H1 (cell line): ENCODE data around the gene OR2H2. TPM values are rescaled to one million over a fixed set of nuclear protein-coding genes. Genes with fewer than 3 reads are reported as not detected.

ENCODE experiments used
- CTCF ChIA-PET: fragments of 300-600 bp; sonication (Branson Sonifier 250); formaldehyde crosslinking; loops from one replicate; lab custom pipeline; 2021; ENCODE audit not compliant: partially characterized antibody; lab: Charles Lee
- POLR2A ChIA-PET: fragments of 300-600 bp; sonication (Branson Sonifier 250); formaldehyde crosslinking; loops from one replicate; lab custom pipeline; 2021; ENCODE audit warnings: inconsistent platforms; ENCODE audit not compliant: partially characterized antibody; lab: Charles Lee
- DNase-seq, 2 experiments: peaks; one replicate each; pipeline versions ENCODE4 v3.0.0 to v3.0.0-alpha.2; 2010 to 2022; ENCODE audit warnings: low spot score in 2 of 2, low read depth in 1 of 2, mixed read lengths in 1 of 2
- FAIRE-seq: peaks from 2 replicates; lab custom pipeline; 2011; peaks lifted over from hg19 to GRCh38; lab: Jason Lieb, UNC
- H2AFZ ChIP-seq: 2 replicates; pipeline ENCODE4 v1.8.1; 2012; ENCODE audit warnings: low read length, inconsistent platforms
- H2AK5ac ChIP-seq: 2 replicates; pipeline ENCODE4 v1.6.1; 2013; ENCODE audit warnings: low read depth, low read length
- H2BK120ac ChIP-seq: replicated peaks from 2 replicates; pipeline ENCODE3; 2013; ENCODE audit warnings: low read depth, low read length, inconsistent platforms
- H2BK12ac ChIP-seq: 2 replicates; pipeline ENCODE4 v1.6.1; 2013; ENCODE audit warnings: low read depth, low read length
- H2BK15ac ChIP-seq: 2 replicates; pipeline ENCODE4 v1.6.1; 2013; ENCODE audit warnings: low read length
- H2BK20ac ChIP-seq: 2 replicates; pipeline ENCODE4 v1.6.1; 2013; ENCODE audit warnings: low read length
- H2BK5ac ChIP-seq: 2 replicates; pipeline ENCODE4 v1.6.1; 2013; ENCODE audit warnings: low read depth, low read length
- H3K14ac ChIP-seq: 2 replicates; pipeline ENCODE4 v1.6.1; 2013; ENCODE audit warnings: inconsistent platforms; ENCODE audit not compliant: insufficient read length
- H3K18ac ChIP-seq: 2 replicates; pipeline ENCODE4 v1.6.1; 2013; ENCODE audit warnings: low read length; ENCODE audit errors: extremely low read depth
- H3K23ac ChIP-seq: 2 replicates; pipeline ENCODE4 v1.6.1; 2013; ENCODE audit warnings: inconsistent platforms; ENCODE audit not compliant: insufficient read length
- H3K23me2 ChIP-seq: 2 replicates; pipeline ENCODE4 v1.6.1; 2013; ENCODE audit warnings: low read depth, low read length
- H3K27ac ChIP-seq: 2 replicates; pipeline ENCODE4 v1.6.1; 2011; ENCODE audit warnings: low read depth, low read length, inconsistent platforms
- H3K27me3 ChIP-seq, 4 experiments: replicated peaks in 1 of 4; 1 replicate in 1 of 4; 2 replicates in 3 of 4; pipeline versions ENCODE4 v1.6.1 to v1.8.1; 2011 to 2013; ENCODE audit warnings: low read length in 3 of 4, mild to moderate bottlenecking in 3 of 4, inconsistent platforms in 2 of 4, mixed read lengths in 2 of 4, moderate library complexity in 1 of 4; ENCODE audit not compliant: control insufficient read depth in 3 of 4, insufficient read depth in 3 of 4; ENCODE audit errors: extremely low read depth in 1 of 4
- H3K36me3 ChIP-seq, 4 experiments: 2 replicates each; pipeline versions ENCODE4 v1.6.1 to v1.8.1; 2011 to 2013; ENCODE audit warnings: mild to moderate bottlenecking in 4 of 4, low read length in 3 of 4, moderate library complexity in 2 of 4, control low read depth in 1 of 4, inconsistent platforms in 1 of 4; ENCODE audit not compliant: insufficient read depth in 4 of 4, control insufficient read depth in 2 of 4
- H3K4ac ChIP-seq: replicated peaks from 2 replicates; pipeline ENCODE3; 2013; ENCODE audit warnings: low read length, low read depth, mixed read lengths, inconsistent platforms; ENCODE audit not compliant: insufficient read length
- H3K4me1 ChIP-seq, 4 experiments: replicated peaks in 1 of 4; 1 replicate in 1 of 4; 2 replicates in 3 of 4; pipeline versions ENCODE4 v1.6.1 to v1.8.1; 2011 to 2013; ENCODE audit warnings: low read length in 3 of 4, inconsistent platforms in 2 of 4, mixed read lengths in 1 of 4; ENCODE audit not compliant: insufficient read depth in 4 of 4, control insufficient read depth in 3 of 4
- H3K4me2 ChIP-seq, 2 experiments: 2 replicates each; pipeline versions ENCODE4 v1.6.1 to v1.8.1; 2011 to 2013; ENCODE audit warnings: low read depth in 2 of 2, low read length in 2 of 2, control low read depth in 1 of 2, inconsistent platforms in 1 of 2, mild to moderate bottlenecking in 1 of 2; ENCODE audit not compliant: insufficient read depth in 1 of 2
- H3K4me3 ChIP-seq, 4 experiments: fragments of 200-600, 300-600 bp in 1 of 4; sonication (generic), shearing (Covaris generic), sonication (Bioruptor Twin) in 1 of 4; 2 replicates each; pipeline versions ENCODE4 v1.5.1 to v1.8.1; 2011 to 2016; ENCODE audit warnings: low read length in 4 of 4, low read depth in 3 of 4, control low read depth in 2 of 4, inconsistent platforms in 2 of 4, mild to moderate bottlenecking in 2 of 4, mixed read lengths in 1 of 4, moderate library complexity in 1 of 4; ENCODE audit not compliant: insufficient read depth in 2 of 4; ENCODE audit errors: extremely low read depth in 1 of 4
- H3K56ac ChIP-seq: replicated peaks from 2 replicates; pipeline ENCODE3; 2013; ENCODE audit warnings: low read depth, mild to moderate bottlenecking, mixed read lengths, low read length, inconsistent platforms; ENCODE audit not compliant: insufficient read length
- H3K79me1 ChIP-seq: 2 replicates; pipeline ENCODE4 v1.6.1; 2013; ENCODE audit warnings: low read depth, low read length, control low read depth
- H3K79me2 ChIP-seq, 2 experiments: 2 replicates each; pipeline versions ENCODE4 v1.6.1 to v1.8.1; 2012 to 2013; ENCODE audit warnings: low read length in 2 of 2, mild to moderate bottlenecking in 2 of 2, inconsistent platforms in 1 of 2; ENCODE audit not compliant: insufficient read depth in 2 of 2, control insufficient read depth in 1 of 2
- H3K9ac ChIP-seq, 4 experiments: replicated peaks in 1 of 4; 1 replicate in 1 of 4; 2 replicates in 3 of 4; pipeline versions ENCODE4 v1.6.1 to v1.8.1; 2011 to 2013; ENCODE audit warnings: low read depth in 3 of 4, low read length in 3 of 4, control low read depth in 2 of 4, mild to moderate bottlenecking in 2 of 4, moderate library complexity in 2 of 4, inconsistent platforms in 1 of 4; ENCODE audit errors: extremely low read depth in 1 of 4
- H3K9me3 ChIP-seq, 2 experiments: 2 replicates each; pipeline versions ENCODE4 v1.6.1 to v1.8.1; 2012 to 2013; ENCODE audit warnings: mild to moderate bottlenecking in 2 of 2, moderate library complexity in 2 of 2, control low read depth in 1 of 2, inconsistent platforms in 1 of 2, low read depth in 1 of 2, low read length in 1 of 2, mixed read lengths in 1 of 2; ENCODE audit not compliant: insufficient read depth in 2 of 2
- H4K20me1 ChIP-seq, 2 experiments: replicated peaks in 1 of 2; 2 replicates each; pipeline versions ENCODE3 to v1.8.1; 2011 to 2013; ENCODE audit warnings: inconsistent platforms in 2 of 2, low read length in 2 of 2, mild to moderate bottlenecking in 1 of 2; ENCODE audit not compliant: insufficient read depth in 2 of 2, control insufficient read depth in 1 of 2
- H4K5ac ChIP-seq: 2 replicates; pipeline ENCODE4 v1.6.1; 2013; ENCODE audit warnings: low read length, low read depth, mixed read lengths, inconsistent platforms; ENCODE audit not compliant: insufficient read length
- H4K8ac ChIP-seq: 2 replicates; pipeline ENCODE4 v1.8.0; 2013; ENCODE audit warnings: mild to moderate bottlenecking, moderate library complexity, low read length, inconsistent platforms; ENCODE audit not compliant: insufficient read depth; ENCODE audit errors: extremely low read depth
- H4K91ac ChIP-seq: replicated peaks from 2 replicates; pipeline ENCODE3; 2013; ENCODE audit warnings: low read length, mixed read lengths, inconsistent platforms; ENCODE audit not compliant: insufficient read length
- GTF2F1 ChIP-seq: IDR thresholded peaks from 2 replicates; pipeline ENCODE4 v1.6.1; 2012; ENCODE audit warnings: low read depth, low read length, improper control_type of control experiment, borderline replicate concordance
- POLR2A ChIP-seq, 2 experiments: IDR thresholded peaks; 1 replicate in 1 of 2; 2 replicates in 1 of 2; pipeline ENCODE4 v1.6.1; 2011; ENCODE audit warnings: low read depth in 2 of 2, low read length in 2 of 2, mild to moderate bottlenecking in 2 of 2; ENCODE audit errors: control extremely low read depth in 1 of 2
- SP2 ChIP-seq: IDR thresholded peaks from 2 replicates; pipeline ENCODE4 v1.6.1; 2012; ENCODE audit warnings: mild to moderate bottlenecking, low read length, inconsistent platforms
- SUZ12 ChIP-seq: fragments of 200-600 bp; sonication (generic); IDR thresholded peaks from 2 replicates; pipeline ENCODE4 v1.6.1; 2012; ENCODE audit warnings: mild to moderate bottlenecking, inconsistent platforms, low read length, moderate library complexity, mixed read lengths
- WGBS, 2 experiments: shearing (Covaris generic) in 1 of 2; methylation state at CpG; one replicate each; pipeline versions ENCODE4 v1.1.6 to v1.1.7; 2013 to 2015; ENCODE audit warnings: low lambda C conversion rate in 2 of 2, mixed read lengths in 2 of 2, inconsistent platforms in 1 of 2, low coverage in 1 of 2, missing lambda C conversion rate in 1 of 2; ENCODE audit not compliant: insufficient replicate concordance in 2 of 2, insufficient coverage in 1 of 2, insufficient read length in 1 of 2; ENCODE audit errors: extremely low coverage in 1 of 2, missing lambda C conversion rate in 1 of 2; 5-methylcytosine and 5-hydroxymethylcytosine counted together
- polyA plus RNA-seq, 7 experiments: library from polyadenylated mRNA; depleted of rRNA in 3 of 7; stranded (reverse) in 5 of 7; unstranded in 2 of 7; fragments of >200 nt in 5 of 7; fragments of 200-250 nt in 2 of 7; gene quantifications; 1 replicate in 5 of 7; 2 replicates in 1 of 7; 4 replicates in 1 of 7; pipeline versions ENCODE4 v1.2.1 to v1.2.3, GENCODE V29; 2011 to 2013; ENCODE audit warnings: missing spikeins in 2 of 7, mixed read lengths in 2 of 7
- total RNA-seq: library from RNA; stranded (reverse); fragmentation: NEBNext Ultra II Directional; extraction: Animal tissue kit (Norgen Biotek cat#: 25700); gene quantifications from 2 replicates; pipeline ENCODE4 v1.2.1, GENCODE V29; 2021

OR2H2 gene
- total and polyA plus RNA-seq, 2 of the 8 experiments (the other 6 are each of a cell fraction or from before 2014, with no cell fraction given): not detected

- WGBS, 2 experiments: 92% methylated on average over 2 of the region's 2 CpGs; no CpG with 5 or more reads in 1 of the 2 experiments
- Histone ChIP-seq H3K27ac (no peak overlapping the region), H3K4me3 (no peak overlapping the region), H2BK15ac (no peak overlapping the region), H2BK120ac (no peak overlapping the region), H3K4me1 (no peaks in the 10 kb centered on the region; a peak in 2 of 7 replicates), H3K23me2 (no peaks in the 10 kb centered on the region), H2BK20ac (no peak overlapping the region), H2BK12ac (no peak overlapping the region), H2AK5ac (no peak overlapping the region), H3K79me1 (no peaks in the 10 kb centered on the region), H3K79me2 (no peaks in the 10 kb centered on the region), H3K9me3 (no peaks in the 10 kb centered on the region), H3K56ac (no peak overlapping the region), H4K8ac (no peak overlapping the region), H3K36me3 (peaks cover 13 to 34% (median 20%) of the 10 kb centered on the region in 4 experiments), H2BK5ac (no peak overlapping the region), H3K14ac (no peak overlapping the region), H2AFZ (no peak overlapping the region), H3K4me2 (no peak overlapping the region), H3K4ac (no peak overlapping the region), H3K18ac (no peak overlapping the region), H4K91ac (no peak overlapping the region), H4K20me1 (peaks cover 0 to 2% of the 10 kb centered on the region in 2 experiments), H3K9ac (no peak overlapping the region), H3K27me3 (no peaks in the 10 kb centered on the region), H4K5ac (no peak overlapping the region), H3K23ac (no peak overlapping the region)
- ChIA-PET POLR2A (interaction anchor here (0.6 to 5.0 kb wide), 14 partner anchors 9 to 1957 kb away, joined by 3 to 33 read pairs (median 13); partner anchors contain the start of genes GABBR1 and OR2H2), CTCF (interaction anchor here (1.3 to 3.4 kb wide), 3 partner anchors 9 to 56 kb away, joined by 3 to 23 read pairs (median 4); no protein-coding TSS in a partner anchor)
- TF ChIP-seq SUZ12 (no peak), GTF2F1 (no peak), SP2 (no peak), POLR2A (IDR thresholded peaks at IDR 0.05; ENCODE audit: control extremely low read depth in 1 of 2, low read depth in 2 of 2, low read length in 2 of 2) (peak in 1 of 2 experiments; percentile 24; a peak in 1 of 3 replicates)
- FAIRE-seq (no peak), DNase-seq (no peak)
Observed at GRCh38 chr6:29597184-29597583, 12.3 kb downstream of the OR2H2 start.
